ENCODE measurements around the gene NTN4. TPM values are rescaled to one million over a fixed set of nuclear protein-coding genes. Genes with fewer than 3 reads are reported as not detected.
A peak's percentile ranks its signal among the peaks of the same experiment; 100 is the strongest.
"Not testable (repeated sequence)": the region's sequence is repeated elsewhere in the genome, so short reads cannot be mapped to it uniquely, and the experiment has no call there.

Gene NTN4
- total RNA-seq, 2 donors from 2014 or later = 72.3 to 79.2 TPM

DNA sequence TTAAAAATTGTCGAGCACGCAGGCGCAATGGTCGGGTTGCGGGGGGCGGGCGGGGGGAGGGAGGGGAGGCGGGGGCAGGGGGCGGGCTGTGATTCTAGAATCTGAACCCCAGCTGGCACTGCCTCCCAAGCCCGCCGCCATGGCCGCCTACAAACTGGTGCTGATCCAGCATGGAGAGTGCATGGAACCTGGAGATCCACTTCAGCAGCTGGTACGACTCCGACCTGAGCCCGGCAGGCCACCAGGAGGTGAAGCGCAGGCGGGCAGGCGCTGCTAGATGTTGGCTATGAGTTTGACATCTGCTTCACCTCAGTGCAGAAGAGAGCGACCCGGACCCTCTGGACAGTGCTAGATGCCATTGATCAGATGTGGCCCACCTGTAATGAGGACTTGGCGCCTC lies 118.4 kb downstream of the NTN4 start:
- ATAC-seq (ENCODE audit: insufficient number of reproducible peaks, low FRiP score, low read depth) (no peak), DNase-seq (ENCODE audit: low spot score) (no peak)
- Histone ChIP-seq H3K4me1 (ENCODE audit: control insufficient read depth in 1 of 2, low read depth in 2 of 2) (peaks cover 0 to 10% of the 10 kb centered on the region in 2 donors), H3K4me3 (no peak overlapping the region), H3K27me3 (replicated peaks; ENCODE audit: insufficient read depth) (no peaks in the 10 kb centered on the region), H3K27ac (no peak overlapping the region), H3K36me3 (no peaks in the 10 kb centered on the region), H3K9me3 (no peaks in the 10 kb centered on the region)
- TF ChIP-seq, protein P1, sequence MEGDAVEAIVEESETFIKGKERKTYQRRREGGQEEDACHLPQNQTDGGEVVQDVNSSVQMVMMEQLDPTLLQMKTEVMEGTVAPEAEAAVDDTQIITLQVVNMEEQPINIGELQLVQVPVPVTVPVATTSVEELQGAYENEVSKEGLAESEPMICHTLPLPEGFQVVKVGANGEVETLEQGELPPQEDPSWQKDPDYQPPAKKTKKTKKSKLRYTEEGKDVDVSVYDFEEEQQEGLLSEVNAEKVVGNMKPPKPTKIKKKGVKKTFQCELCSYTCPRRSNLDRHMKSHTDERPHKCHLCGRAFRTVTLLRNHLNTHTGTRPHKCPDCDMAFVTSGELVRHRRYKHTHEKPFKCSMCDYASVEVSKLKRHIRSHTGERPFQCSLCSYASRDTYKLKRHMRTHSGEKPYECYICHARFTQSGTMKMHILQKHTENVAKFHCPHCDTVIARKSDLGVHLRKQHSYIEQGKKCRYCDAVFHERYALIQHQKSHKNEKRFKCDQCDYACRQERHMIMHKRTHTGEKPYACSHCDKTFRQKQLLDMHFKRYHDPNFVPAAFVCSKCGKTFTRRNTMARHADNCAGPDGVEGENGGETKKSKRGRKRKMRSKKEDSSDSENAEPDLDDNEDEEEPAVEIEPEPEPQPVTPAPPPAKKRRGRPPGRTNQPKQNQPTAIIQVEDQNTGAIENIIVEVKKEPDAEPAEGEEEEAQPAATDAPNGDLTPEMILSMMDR (IDR thresholded peaks at IDR 0.05) = no peak

DNA sequence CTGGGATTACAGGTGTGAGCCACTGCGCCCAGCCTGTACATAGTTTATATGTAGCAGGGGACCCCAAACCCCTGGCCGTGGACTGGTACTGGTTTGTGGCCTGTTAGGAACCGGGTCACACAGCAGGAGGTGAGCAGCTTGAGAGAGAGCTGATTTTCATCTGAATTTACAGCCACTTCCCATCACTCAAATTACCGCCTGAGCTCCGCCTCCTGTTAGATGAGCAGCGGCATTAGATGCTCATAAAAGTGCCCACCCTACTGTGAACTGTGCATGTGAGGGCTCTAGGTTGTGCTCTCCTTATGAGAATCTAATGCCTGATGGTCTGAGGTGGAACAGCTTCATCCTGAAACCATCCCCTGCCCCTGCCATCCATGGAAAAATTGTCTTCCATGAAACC lies 119.3 kb downstream of the NTN4 start:
- no peaks in the 10 kb centered on the region for H3K27me3 ChIP-seq (replicated peaks; ENCODE audit: insufficient read depth)
- H3K36me3 ChIP-seq = no peaks in the 10 kb centered on the region
- no peak for ATAC-seq (ENCODE audit: insufficient number of reproducible peaks, low FRiP score, low read depth)
- H3K4me1 ChIP-seq (ENCODE audit: control insufficient read depth in 1 of 2, low read depth in 2 of 2) = peaks cover 0 to 10% of the 10 kb centered on the region in 2 donors
- TF ChIP-seq, protein P1 (IDR thresholded peaks at IDR 0.05) = no peak
- no peak overlapping the region for H3K4me3 ChIP-seq
- H3K27ac ChIP-seq = no peak overlapping the region
- DNase-seq (ENCODE audit: low spot score) = no peak
- no peaks in the 10 kb centered on the region for H3K9me3 ChIP-seq

DNA sequence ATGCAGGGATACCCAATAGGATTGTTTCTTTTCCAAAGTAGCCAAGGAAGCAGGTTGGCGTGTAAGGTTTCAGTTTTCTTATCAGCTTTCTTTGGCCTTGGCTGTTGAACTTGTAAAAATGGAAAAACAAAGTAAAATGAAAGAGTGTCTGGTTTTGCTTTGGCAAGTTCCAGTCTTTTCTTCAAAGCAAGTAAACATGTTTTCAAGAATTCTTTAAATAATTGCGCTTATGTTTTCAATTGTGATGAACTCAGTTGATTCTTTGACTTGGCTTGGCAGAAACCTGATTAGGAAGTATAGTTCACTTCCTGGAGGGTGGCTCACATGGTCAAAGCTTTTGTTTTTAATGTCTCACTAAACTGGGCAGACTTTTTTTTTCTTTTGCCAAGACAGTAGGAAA lies 127.0 kb downstream of the NTN4 start:
- Histone ChIP-seq H3K27me3 (replicated peaks; ENCODE audit: insufficient read depth) (no peaks in the 10 kb centered on the region), H3K27ac (peak overlapping the region; percentile 21 to 69), H3K4me1 (ENCODE audit: control insufficient read depth in 1 of 2, low read depth in 2 of 2) (peaks cover 0 to 14% of the 10 kb centered on the region in 2 donors), H3K36me3 (no peaks in the 10 kb centered on the region), H3K9me3 (no peaks in the 10 kb centered on the region), H3K4me3 (peak overlapping the region; percentile 56)
- DNase-seq (ENCODE audit: low spot score) (no peak), ATAC-seq (ENCODE audit: insufficient number of reproducible peaks, low FRiP score, low read depth) (no peak)
- TF ChIP-seq, protein P1 (IDR thresholded peaks at IDR 0.05) = no peak

DNA sequence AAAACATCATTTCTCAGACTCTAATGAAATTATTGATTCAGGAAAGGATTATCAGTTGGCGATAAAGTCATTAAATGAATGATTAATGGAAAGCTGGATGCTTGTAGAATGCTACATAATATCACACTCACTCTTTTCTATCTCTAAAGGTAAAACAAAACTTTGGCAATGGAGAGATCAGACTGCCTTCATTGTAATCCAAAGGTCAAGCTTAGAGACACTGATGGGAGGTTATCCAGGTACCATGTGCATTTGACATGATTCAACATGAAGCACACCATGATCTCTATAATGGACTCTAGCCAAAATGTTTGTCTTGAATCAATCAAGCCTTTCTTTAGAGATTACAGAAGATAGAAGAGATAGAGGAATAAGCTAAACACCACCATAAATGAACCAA lies 129.2 kb downstream of the NTN4 start:
- ATAC-seq (ENCODE audit: insufficient number of reproducible peaks, low FRiP score, low read depth) (no peak), DNase-seq (ENCODE audit: low spot score) (no peak)
- no peaks in the 10 kb centered on the region for H3K27me3 ChIP-seq (replicated peaks; ENCODE audit: insufficient read depth)
- no peak overlapping the region for H3K4me3 ChIP-seq
- H3K36me3 ChIP-seq = no peaks in the 10 kb centered on the region
- TF ChIP-seq, protein P1 (IDR thresholded peaks at IDR 0.05) = no peak
- peaks cover 0 to 14% of the 10 kb centered on the region in 2 donors for H3K4me1 ChIP-seq (ENCODE audit: control insufficient read depth in 1 of 2, low read depth in 2 of 2)
- H3K27ac ChIP-seq = no peak overlapping the region
- no peaks in the 10 kb centered on the region for H3K9me3 ChIP-seq

DNA sequence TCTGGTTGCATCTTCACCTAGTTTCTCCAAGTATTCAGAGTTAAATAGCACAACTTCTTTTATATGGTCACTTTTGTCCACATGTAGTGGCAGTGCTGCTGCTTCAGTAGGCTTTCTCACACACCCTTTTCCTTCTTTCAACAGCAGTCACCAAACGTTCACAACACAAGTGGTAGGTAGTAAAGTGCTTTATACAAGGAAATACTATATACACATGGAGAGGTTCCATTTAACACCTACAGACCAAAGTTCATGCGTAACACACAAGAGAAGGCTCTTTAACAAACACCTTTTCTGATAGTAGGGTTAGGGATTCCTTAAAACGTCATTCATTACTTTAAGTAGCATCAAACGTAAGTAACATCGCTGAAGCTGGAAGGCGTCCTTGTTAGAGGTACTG lies 132.2 kb downstream of the NTN4 start:
- peaks cover 0 to 13% of the 10 kb centered on the region in 2 donors for H3K4me1 ChIP-seq (ENCODE audit: control insufficient read depth in 1 of 2, low read depth in 2 of 2)
- no peak overlapping the region for H3K4me3 ChIP-seq
- ATAC-seq (ENCODE audit: insufficient number of reproducible peaks, low FRiP score, low read depth) (no peak), DNase-seq (ENCODE audit: low spot score) (no peak)
- no peaks in the 10 kb centered on the region for H3K9me3 ChIP-seq
- H3K27ac ChIP-seq = no peak overlapping the region
- no peaks in the 10 kb centered on the region for H3K27me3 ChIP-seq (replicated peaks; ENCODE audit: insufficient read depth)
- TF ChIP-seq, protein P1 (IDR thresholded peaks at IDR 0.05) = no peak
- no peaks in the 10 kb centered on the region for H3K36me3 ChIP-seq

DNA sequence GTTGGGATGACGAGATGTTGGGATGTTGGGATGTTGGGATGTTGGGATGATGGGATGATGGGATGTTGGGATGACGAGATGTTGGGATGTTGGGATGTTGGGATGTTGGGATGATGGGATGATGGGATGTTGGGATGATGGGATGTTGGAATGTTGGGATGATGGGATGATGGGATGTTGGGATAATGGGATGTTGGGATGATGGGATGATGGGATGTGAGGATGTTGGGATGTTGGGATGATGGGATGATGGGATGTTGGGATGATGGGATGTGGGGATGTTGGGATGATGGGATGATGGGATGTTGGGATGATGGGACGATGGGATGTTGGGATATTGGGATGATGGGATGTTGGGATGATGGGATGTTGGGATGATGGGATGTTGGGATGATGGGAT lies 135.9 kb downstream of the NTN4 start:
- H3K27ac ChIP-seq; ATAC-seq (ENCODE audit: insufficient number of reproducible peaks, low FRiP score, low read depth); H3K36me3 ChIP-seq: not testable (repeated sequence)

More for the DNA sequence above, 135.9 kb downstream of the NTN4 start:
- DNase-seq (ENCODE audit: low spot score); H3K4me3 ChIP-seq; H3K27me3 ChIP-seq (replicated peaks; ENCODE audit: insufficient read depth); H3K9me3 ChIP-seq: not testable (repeated sequence)
- H3K4me1 ChIP-seq (ENCODE audit: control insufficient read depth in 1 of 2, low read depth in 2 of 2) = peaks cover 0 to 18% of the 10 kb centered on the region in 2 donors

All from thoracic aorta (tissue), 2 donors.